C1 segment of cervical spinal cord (tissue), 14 donors: ENCODE results near the gene KIDINS220.
A peak's percentile ranks its signal among the peaks of the same experiment; 100 is the strongest.

Experiments used
- DNase-seq, 14 donors: peaks; one replicate each; lab custom pipeline; 2025; lab: John Stamatoyannopoulos, UW

The KIDINS220 gene

GRCh38 chr2:8805278-8806210 is 31.9 kb downstream of the KIDINS220 start:
- DNase-seq: no peak

- DNase-seq: no peak
Observed at GRCh38 chr2:8803658-8804379, 33.6 kb downstream of the KIDINS220 start.

DNA sequence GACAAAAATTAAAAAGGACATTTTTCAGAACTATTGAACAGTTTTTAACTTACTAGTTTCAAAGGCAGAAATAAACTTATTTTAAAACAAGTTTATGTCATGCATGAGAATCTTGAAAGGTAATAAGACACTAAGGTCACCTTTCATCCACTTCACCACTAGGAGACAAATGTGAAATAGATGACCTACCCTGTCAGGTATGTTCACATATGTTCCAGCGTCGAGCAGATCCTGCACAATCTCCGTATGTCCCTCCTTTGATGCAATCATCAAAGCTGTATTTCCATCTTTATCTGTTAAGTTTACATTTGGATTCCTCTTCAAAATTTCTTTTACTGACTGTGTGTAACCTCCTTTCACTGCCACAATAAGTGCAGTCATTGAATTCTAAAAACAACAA is 34.7 kb downstream of the KIDINS220 start:
- DNase-seq: no peak

GRCh38 chr2:8800821-8801220 is 36.6 kb downstream of the KIDINS220 start:
- no peak for DNase-seq

DNA sequence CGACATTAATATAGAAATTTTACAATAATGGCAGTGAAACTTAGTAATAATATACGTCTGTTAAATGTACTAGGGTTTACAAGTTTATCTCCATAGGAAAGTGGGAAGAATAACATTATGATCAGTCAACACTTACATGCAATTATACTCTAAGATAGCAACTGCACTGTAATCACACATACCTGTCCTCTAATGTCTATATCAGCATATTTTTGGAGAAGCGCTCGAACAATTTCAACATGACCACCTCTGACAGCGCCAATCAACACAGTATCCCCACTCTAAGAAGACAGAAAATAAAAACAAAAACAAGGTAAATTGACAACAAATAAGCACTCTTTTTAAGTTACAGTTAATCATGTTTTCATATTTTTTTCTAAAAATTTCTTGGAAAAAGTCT is 37.2 kb downstream of the KIDINS220 start:
- no peak for DNase-seq

- no peak for DNase-seq
Observed at GRCh38 chr2:8799004-8799403, 38.4 kb downstream of the KIDINS220 start.

DNA sequence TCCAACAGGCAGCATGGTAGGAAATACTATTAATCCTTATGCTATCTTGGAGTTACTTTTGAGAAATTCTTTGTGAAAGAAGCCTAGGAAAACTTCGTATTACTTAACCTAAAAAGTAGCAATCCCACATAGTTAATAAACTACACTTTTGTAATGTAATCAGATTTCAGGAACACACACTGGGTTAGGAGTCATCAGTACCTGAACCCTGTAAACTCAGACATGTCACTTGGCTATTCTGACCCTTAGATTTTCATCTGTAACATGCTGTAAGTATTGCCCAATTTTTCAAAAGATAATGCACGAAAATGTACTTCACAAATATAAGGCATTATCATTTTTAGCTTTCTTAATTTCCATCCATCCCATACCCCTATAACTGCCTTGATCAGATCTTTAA is 39.0 kb downstream of the KIDINS220 start:
- DNase-seq: no peak

DNA sequence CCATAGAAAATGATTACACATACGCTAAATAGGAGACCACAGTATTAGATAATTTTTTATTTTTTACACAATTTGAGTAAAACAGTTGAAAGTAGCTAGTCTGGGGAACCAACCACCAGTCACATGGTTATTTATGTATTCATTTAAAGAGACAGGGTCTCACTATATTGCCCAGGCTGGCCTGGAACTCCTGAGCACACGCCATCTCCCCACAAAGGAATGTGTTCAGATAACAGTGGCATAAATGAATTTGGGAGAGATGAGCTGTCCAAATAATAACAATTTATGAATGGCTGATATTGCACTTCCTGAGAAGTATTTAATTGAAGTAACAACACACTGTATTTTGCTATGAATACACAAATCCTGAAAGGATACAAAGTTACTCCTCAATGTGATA is 39.7 kb downstream of the KIDINS220 start:
- no peak for DNase-seq

GRCh38 chr2:8796878-8797550 is 40.4 kb downstream of the KIDINS220 start:
- DNase-seq: no peak

- no peak for DNase-seq
Observed at GRCh38 chr2:8796315-8796848, 41.0 kb downstream of the KIDINS220 start.

DNA sequence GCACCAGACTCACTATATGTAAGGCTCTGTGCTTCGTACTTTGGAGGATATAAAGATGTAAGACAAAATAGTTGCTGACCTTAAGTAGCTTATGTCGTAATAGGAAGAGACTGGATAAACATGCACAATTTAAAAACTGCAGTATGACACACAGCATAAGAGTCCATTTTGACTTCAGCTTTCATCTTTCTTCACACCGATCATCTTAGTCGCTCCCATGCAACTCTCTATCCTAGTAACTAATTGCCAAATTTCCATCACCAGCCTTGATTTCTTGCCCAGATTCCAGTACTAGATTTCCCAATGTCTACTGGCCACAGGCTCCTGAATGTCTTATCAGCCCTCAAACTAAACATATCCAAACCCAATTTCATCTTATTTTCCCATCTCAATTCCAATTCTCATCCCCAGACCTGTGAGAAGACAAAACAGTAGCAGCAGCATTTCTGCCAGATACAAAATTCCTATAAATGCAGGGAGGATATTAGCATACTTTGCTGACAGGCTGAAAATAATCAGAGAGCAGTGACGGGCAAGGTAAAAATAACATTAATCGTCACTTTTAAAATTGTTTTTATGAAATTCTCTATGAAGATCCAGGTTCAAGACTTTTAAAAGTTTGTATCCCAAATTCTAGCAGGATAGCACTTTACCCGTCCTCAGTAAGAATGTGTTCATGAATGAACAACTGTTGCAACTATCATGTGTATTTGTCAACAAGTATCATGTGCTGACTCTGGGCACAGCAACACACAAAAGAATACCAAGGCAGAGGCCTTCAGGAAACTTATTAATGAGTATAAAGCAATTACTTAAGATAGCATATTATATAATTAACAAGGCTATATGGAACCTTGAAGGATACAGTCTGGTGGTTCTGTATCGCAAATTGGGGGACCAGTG is 42.2 kb downstream of the KIDINS220 start:
- no peak for DNase-seq

DNA sequence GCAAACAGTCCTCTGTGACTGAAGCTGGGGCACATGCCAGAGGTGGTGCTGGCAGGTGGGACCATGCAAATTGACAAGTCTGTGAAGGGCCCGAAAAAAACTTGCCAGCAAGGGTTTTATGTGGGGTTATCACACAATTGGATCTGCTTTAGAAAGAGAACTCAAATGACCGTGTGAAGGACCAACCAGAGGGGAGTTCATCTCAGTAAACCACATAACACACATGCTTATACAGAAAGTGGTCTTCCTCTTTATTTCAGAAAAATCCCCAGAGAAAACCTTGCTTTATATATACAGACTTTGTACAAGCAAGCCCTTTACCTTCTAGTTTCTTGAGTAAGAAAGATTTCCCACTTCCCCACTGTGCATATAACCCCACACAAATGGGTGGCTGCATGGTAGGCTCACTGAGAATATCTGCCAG is 46.7 kb downstream of the KIDINS220 start:
- no peak for DNase-seq

DNA sequence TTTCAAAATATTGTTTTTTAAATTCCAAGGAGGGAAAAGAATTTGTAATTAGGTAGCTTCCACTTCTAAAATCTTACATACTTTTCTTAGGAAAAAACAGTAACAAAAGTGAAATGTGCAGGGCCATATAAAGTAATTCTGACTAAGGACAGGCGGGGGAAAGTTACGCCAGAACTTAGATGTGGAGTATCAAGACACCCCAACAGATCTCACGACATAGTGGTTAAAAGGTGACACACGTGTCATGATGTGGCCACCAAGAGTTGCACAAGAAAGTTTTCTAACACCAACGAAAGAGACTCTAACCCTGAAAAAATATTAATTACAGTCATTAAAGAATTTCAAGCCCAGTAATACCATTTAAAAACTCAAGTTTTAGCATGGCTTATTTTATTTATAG is 51.0 kb downstream of the KIDINS220 start:
- DNase-seq: no peak

DNA sequence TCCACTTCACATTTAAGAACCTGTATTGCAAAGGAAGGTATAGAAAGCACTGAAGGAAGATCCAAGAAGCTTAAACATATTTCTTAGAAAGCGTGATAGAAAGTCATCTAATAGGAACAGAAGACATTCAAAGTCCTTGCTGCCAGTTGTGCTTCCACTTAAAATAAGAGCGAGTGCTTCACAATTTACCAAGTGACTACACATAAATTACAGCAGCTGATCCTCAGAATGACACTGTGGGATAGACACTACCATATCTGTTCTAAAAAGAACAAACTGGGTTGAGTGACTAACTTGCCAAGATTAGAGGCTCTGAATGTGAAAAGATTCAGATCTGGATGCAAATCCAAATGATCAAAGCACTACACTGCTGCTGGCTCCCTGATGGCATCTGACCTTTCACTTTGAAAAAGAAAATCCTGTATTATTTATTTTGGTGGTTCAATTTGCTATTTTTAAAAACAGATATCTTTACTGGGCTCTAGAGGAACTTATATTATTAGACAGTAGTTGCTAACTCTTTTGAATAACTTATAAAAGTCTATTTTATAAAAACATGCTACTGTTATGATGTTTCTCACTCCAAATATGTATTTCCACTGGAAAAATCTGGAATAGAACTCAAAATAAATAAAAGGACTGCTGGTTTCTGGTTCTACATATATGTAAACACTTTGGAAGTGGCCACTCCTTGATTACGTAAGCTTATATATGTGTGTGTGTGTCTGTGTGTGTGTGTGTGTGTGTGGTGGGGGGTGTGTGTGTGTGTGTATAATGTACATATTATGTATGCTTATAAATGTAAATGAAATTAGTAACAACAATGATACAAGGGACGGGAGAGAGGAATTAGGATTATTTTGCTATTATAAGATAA is 57.4 kb downstream of the KIDINS220 start:
- no peak for DNase-seq

DNA sequence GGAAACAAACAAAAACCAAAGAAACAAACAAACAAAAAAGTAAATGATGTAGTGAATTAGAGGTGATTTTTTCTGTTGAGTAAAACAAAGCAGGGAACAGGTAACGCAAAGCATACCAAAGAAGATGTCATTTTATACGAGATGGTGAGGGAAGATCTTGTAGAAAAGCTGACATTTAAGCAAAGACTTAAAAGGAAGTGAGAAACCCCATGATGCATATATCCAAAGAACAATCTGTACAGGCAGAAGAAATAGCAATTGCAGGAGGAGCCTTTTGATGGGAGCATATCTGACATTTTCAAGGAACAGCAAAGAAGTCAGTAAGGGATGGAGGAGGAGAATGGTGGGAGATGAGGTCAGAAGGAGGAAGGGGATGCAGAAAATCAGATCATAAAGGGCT is 63.0 kb downstream of the KIDINS220 start:
- DNase-seq: no peak

GRCh38 chr2:8767324-8767723 is 70.1 kb downstream of the KIDINS220 start:
- no peak for DNase-seq

GRCh38 chr2:8761529-8762164 is 75.8 kb downstream of the KIDINS220 start:
- peak in 1 of 14 donors; percentile 10 for DNase-seq

- DNase-seq: no peak
Observed at GRCh38 chr2:8756716-8757115, 80.7 kb downstream of the KIDINS220 start.

DNA sequence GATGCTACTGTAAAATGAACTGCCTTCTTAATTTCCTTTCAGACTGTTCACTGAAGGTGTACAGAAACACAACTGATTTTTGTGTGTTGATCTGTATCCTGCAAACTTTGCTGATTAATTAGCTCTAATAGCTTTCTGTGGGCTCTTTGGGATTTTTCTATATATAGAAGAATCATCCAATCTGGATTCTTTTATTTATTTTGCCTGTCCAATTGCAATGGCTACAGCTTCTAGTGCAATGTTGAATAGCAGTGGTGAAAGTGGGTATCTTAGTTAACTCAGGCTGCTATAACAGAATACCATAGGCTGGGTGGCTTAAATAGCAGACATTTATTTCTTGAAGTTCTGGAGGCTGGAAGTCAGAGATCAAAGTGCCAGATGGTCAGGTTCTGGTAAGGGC is 81.2 kb downstream of the KIDINS220 start:
- no peak for DNase-seq
